ENCODE measurements around the gene MEGF6.

The MEGF6 gene

GRCh38 chr1:3553166-3553939, 58.0 kb downstream of the MEGF6 start:
- DNase-seq (ENCODE audit: low read depth, low spot score), result no peak
- TF ChIP-seq CTCF (IDR thresholded peaks at IDR 0.05; ENCODE audit: insufficient read depth, low read length, missing control alignments), result no peak
- ChIA-PET POLR2A (no interaction called here), CTCF (interaction anchor here (0.8 to 5.9 kb wide), 4 partner anchors 11 to 68 kb away, joined by 3 to 22 read pairs (median 4); no protein-coding TSS in a partner anchor)
- H3K4me3 ChIP-seq (ENCODE audit: low read depth, low read length), result no peak overlapping the region

DNA sequence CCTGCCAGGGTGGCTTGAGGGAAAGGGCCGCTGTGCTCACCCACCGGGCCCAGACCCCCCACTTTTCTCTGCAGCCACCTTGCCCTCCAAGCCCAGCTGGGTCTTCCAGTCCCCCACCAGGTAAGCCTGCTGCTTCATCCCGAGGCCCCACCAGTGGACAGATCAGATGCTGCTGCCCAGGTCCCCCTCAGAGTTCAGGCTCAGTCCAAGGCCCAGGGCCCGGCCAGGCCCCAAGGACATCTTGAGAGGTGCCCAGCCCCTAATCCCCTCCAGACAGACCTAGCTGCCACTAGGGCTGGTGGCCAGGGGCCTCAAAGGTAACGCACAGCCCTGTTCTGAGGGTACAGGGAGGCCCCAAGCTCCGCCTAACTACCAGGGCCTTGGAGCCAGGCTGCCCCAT, 58.6 kb downstream of the MEGF6 start:
- ChIA-PET CTCF (interaction anchor here (0.8 to 5.9 kb wide), 5 partner anchors 12 to 69 kb away, joined by 3 to 22 read pairs (median 3); no protein-coding TSS in a partner anchor), POLR2A (no interaction called here)
- no peak overlapping the region for H3K4me3 ChIP-seq (ENCODE audit: low read depth, low read length)
- no peak for TF ChIP-seq CTCF (IDR thresholded peaks at IDR 0.05; ENCODE audit: insufficient read depth, low read length, missing control alignments)
- no peak for DNase-seq (ENCODE audit: low read depth, low spot score)

DNA sequence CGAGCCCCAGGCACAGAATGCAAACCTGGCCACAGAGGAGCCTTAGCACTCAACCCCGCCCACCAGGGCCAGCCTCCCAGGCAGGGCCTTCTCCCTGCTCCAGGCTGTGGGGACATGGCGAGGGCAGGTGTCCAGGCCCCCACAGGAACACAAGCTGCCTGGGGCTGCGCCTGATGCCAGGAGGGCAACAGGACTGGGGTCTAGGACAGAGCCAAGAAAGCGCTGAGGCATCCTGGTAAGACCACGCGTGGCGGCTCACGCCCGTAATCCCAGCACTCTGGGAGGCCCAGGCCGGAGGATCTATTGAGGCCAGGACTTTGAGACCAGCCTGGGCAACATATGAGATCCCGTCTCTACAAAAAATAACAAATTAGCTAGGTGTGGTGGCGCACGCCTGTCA, 59.1 kb downstream of the MEGF6 start:
- DNase-seq (ENCODE audit: low read depth, low spot score), result no peak
- no peak overlapping the region for H3K4me3 ChIP-seq (ENCODE audit: low read depth, low read length)
- CTCF ChIA-PET, result interaction anchor here (0.9 to 5.9 kb wide), 7 partner anchors 12 to 69 kb away, joined by 3 to 22 read pairs (median 3); no protein-coding TSS in a partner anchor
- no peak for TF ChIP-seq CTCF (IDR thresholded peaks at IDR 0.05; ENCODE audit: insufficient read depth, low read length, missing control alignments)
- POLR2A ChIA-PET, result no interaction called here

- ChIA-PET CTCF (interaction anchor here (0.9 to 5.9 kb wide), 8 partner anchors 13 to 99 kb away, joined by 3 to 22 read pairs (median 4); no protein-coding TSS in a partner anchor), POLR2A (no interaction called here)
- H3K4me3 ChIP-seq (ENCODE audit: low read depth, low read length), result no peak overlapping the region
- no peak for TF ChIP-seq CTCF (IDR thresholded peaks at IDR 0.05; ENCODE audit: insufficient read depth, low read length, missing control alignments)
- DNase-seq (ENCODE audit: low read depth, low spot score), result no peak
Observed at GRCh38 chr1:3551711-3552110, 59.6 kb downstream of the MEGF6 start.

DNA sequence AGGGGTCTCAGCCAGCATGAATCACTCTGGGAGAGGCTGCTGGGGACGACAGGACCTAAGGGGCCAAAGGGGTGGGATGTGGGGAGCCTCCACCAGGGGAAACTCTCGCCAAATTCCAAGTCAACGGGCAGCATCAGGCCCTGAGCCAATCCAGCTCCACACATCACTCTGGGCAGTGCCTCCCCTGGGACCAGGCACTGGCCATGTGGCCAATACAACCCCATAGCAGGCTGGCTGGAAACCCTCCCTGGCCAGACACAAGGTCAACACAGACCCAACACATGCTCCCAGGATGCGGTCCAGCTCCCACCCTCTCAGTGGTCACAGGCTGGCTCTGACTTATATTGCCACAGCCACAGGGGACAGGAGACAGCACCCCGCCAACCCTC, 60.0 kb downstream of the MEGF6 start:
- no peak for TF ChIP-seq CTCF (IDR thresholded peaks at IDR 0.05; ENCODE audit: insufficient read depth, low read length, missing control alignments)
- H3K4me3 ChIP-seq (ENCODE audit: low read depth, low read length), result no peak overlapping the region
- POLR2A ChIA-PET, result no interaction called here
- no peak for DNase-seq (ENCODE audit: low read depth, low spot score)
- CTCF ChIA-PET, result interaction anchor here (0.8 to 5.9 kb wide), 7 partner anchors 8 to 98 kb away, joined by 3 to 22 read pairs (median 3); no protein-coding TSS in a partner anchor

- no peak overlapping the region for H3K4me3 ChIP-seq (ENCODE audit: low read depth, low read length)
- DNase-seq (ENCODE audit: low read depth, low spot score), result no peak
- POLR2A ChIA-PET, result no interaction called here
- TF ChIP-seq CTCF (IDR thresholded peaks at IDR 0.05; ENCODE audit: insufficient read depth, low read length, missing control alignments), result no peak
- CTCF ChIA-PET, result interaction anchor here (0.6 to 5.9 kb wide), 5 partner anchors 9 to 98 kb away, joined by 3 to 22 read pairs (median 3); no protein-coding TSS in a partner anchor
Observed at GRCh38 chr1:3550511-3551289, 60.6 kb downstream of the MEGF6 start.

Measured in AG04449 (cell line).